ENCODE data around the gene UBE2QL1.

The UBE2QL1 gene, protein sequence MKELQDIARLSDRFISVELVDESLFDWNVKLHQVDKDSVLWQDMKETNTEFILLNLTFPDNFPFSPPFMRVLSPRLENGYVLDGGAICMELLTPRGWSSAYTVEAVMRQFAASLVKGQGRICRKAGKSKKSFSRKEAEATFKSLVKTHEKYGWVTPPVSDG

DNA sequence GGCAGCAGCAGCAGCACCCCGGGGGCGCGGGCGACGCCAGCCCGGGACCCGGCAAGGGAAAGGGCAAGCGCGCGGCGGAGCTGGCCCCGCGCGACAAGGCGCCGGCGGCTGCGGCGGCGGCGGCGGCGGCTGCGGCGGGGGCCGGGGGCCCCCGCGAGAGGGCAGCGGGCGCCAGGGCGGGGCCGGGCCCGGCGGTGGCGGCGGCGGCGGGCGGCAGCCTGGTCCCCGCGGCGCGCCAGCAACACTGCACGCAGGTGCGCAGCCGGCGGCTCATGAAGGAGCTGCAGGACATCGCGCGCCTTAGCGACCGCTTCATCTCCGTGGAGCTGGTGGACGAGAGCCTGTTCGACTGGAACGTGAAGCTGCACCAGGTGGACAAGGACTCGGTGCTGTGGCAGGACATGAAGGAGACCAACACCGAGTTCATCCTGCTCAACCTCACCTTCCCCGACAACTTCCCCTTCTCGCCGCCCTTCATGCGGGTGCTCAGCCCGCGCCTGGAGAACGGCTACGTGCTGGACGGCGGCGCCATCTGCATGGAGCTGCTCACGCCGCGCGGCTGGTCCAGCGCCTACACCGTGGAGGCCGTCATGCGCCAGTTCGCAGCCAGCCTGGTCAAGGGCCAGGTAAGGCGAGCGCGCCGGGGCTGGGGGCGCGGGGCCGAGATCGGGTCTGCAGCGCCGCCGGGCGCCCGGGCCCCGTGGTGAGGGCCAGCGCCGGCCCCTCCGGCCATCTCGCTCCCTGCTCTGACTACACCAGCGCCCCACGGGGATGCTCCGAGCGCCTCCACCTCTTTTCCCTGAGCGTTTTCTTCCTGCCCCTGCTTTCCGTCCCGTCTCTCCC, at the start of gene UBE2QL1:
Gene UBE2QL1, plus strand, starts transcription at position 238 of the 843 bp plus-strand sequence. Its CDS starts 35 bp downstream, at position 273.
- peak; percentile 68 for DNase-seq (ENCODE audit: low spot score)
- in situ Hi-C loops (cut with MboI; ENCODE audit: low pct_unique_long_range_greater_than_20kb, low sequenced_read_pairs, unreplicated experiment), result no loop called here
- TF ChIP-seq, protein P1, sequence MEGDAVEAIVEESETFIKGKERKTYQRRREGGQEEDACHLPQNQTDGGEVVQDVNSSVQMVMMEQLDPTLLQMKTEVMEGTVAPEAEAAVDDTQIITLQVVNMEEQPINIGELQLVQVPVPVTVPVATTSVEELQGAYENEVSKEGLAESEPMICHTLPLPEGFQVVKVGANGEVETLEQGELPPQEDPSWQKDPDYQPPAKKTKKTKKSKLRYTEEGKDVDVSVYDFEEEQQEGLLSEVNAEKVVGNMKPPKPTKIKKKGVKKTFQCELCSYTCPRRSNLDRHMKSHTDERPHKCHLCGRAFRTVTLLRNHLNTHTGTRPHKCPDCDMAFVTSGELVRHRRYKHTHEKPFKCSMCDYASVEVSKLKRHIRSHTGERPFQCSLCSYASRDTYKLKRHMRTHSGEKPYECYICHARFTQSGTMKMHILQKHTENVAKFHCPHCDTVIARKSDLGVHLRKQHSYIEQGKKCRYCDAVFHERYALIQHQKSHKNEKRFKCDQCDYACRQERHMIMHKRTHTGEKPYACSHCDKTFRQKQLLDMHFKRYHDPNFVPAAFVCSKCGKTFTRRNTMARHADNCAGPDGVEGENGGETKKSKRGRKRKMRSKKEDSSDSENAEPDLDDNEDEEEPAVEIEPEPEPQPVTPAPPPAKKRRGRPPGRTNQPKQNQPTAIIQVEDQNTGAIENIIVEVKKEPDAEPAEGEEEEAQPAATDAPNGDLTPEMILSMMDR (IDR thresholded peaks at IDR 0.05; ENCODE audit: extremely low read depth, insufficient read depth, missing control alignments), result no peak

DNA sequence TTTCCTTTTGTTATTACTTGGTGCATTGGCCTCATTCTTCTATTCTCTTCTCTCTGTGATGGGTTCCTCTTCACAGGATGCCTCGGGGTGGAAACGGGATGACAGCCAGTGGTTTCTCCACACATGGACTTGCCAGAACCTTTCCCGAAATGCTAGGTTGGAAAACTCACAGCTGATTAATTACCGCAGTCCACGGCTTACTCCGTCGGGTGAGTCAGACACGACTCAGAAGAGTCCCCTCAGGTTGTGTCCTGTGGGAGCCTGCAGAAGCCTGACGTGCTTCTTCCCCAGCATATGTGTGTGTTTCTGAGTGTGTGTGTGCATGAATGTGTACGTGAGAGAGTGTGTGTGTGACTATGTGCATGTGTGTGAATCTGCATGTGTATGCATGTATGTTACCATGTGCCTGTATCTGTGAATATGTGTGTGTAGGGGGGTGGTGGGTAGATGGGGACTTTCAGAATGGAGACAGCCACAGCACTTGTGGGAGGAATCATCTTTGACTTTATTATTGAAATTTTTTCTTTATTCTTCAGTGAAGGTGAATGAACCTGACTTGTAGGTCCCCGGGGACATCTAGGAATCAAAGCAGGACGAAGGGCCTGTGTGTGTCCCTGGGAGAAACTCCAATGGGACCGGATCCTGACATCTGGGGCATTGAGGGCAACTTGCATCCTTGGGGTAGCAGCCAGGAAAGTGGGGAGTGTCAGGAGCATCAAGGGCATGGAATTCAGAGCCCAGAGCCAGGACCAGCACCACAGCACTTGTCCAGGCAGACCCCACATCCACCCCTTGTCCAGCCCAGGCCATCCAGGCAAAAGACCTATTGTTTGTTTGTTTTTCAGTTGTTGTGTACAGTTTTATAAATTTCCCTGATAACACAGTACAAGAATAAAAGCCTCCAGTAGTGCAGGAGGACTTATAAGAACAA, 48.4 kb upstream of the UBE2QL1 start:
- in situ Hi-C loops (cut with MboI; ENCODE audit: low pct_unique_long_range_greater_than_20kb, low sequenced_read_pairs, unreplicated experiment), result no loop called here
- no peak for DNase-seq (ENCODE audit: low spot score)
- TF ChIP-seq, protein P1 (IDR thresholded peaks at IDR 0.05; ENCODE audit: extremely low read depth, insufficient read depth, missing control alignments), result no peak

DNA sequence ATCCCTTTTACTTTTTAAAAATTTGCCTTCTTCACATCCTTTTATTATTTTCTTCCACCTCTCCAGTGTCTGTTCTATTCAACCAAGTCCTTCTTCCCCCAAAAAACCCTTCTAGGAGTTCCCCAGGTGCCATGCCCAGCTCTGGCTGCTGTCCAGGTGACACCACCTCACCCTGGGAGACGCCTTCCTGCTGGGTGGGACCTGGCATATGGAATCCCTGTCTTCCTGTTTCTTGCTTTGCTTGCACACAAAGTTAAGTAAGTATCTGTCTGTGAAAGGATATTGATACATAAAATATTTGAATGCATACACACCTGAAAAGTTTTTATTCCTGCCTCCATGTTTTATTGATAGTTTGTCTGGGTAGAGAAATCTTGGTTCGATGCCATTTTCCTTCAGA, 47.2 kb upstream of the UBE2QL1 start:
- no peak for DNase-seq (ENCODE audit: low spot score)
- in situ Hi-C loops (cut with MboI; ENCODE audit: low pct_unique_long_range_greater_than_20kb, low sequenced_read_pairs, unreplicated experiment), result no loop called here
- TF ChIP-seq, protein P1 (IDR thresholded peaks at IDR 0.05; ENCODE audit: extremely low read depth, insufficient read depth, missing control alignments), result no peak

DNA sequence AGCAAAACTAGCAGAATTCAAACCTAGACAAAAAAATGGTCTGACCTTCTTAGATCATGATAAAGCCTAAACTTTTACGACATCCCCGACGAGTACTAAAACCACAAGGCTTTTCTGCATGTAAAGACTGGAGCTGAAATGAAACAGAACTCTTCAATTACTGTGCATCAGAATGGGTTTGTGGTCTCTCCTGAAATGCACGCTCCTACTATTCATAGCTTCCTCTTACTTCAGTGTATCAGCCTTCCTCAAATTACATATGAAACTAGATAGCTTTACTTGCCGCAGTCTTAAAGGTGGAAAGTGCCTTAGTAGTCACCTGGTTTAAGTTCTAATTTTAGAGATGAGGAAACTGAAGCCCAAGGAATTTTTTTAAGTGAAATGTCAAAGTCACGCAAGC, 45.7 kb upstream of the UBE2QL1 start:
- DNase-seq (ENCODE audit: low spot score), result peak; percentile 38
- in situ Hi-C loops (cut with MboI; ENCODE audit: low pct_unique_long_range_greater_than_20kb, low sequenced_read_pairs, unreplicated experiment), result no loop called here
- TF ChIP-seq, protein P1 (IDR thresholded peaks at IDR 0.05; ENCODE audit: extremely low read depth, insufficient read depth, missing control alignments), result no peak

DNA sequence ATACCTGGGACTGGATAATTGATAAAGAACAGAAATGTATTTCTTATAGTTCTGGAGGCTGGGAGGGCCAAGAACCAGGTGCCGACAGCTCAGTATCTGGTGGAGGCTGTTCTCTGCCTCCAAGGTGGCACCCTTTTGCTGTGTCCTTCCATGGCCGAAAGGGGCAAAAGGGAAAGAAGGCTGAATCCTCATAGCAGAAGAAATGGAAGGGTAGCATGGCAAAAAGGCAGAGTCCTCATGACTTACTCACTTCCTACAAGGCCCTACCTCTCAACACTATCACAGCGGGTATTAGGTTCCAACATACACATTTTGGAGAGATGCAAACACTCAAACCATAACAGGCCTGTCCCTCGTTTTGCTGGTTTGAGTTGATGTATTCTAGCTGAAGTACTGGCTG, 45.2 kb upstream of the UBE2QL1 start:
- TF ChIP-seq, protein P1 (IDR thresholded peaks at IDR 0.05; ENCODE audit: extremely low read depth, insufficient read depth, missing control alignments), result no peak
- in situ Hi-C loops (cut with MboI; ENCODE audit: low pct_unique_long_range_greater_than_20kb, low sequenced_read_pairs, unreplicated experiment), result no loop called here
- no peak for DNase-seq (ENCODE audit: low spot score)

DNA sequence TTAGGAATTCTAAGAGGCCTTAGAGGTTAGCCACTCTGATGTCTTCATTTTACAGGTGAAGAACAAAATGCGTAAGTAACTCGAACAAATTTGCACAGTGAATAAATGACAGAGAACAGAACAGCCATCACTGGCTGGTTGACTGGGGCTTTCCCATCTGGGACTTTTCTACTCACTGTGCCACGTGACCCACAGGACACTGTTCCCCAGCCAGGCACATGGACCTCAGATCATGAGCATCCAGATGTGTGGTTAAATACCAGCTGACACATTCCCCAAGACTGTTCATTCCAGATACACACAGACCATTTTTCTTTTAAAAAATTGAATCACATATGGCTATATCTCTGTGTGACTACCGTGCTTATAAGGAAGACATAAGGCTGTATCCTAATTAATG, 44.5 kb upstream of the UBE2QL1 start:
- in situ Hi-C loops (cut with MboI; ENCODE audit: low pct_unique_long_range_greater_than_20kb, low sequenced_read_pairs, unreplicated experiment), result no loop called here
- TF ChIP-seq, protein P1 (IDR thresholded peaks at IDR 0.05; ENCODE audit: extremely low read depth, insufficient read depth, missing control alignments), result no peak

More for the DNA sequence above, 44.5 kb upstream of the UBE2QL1 start:
- peak; percentile 40 for DNase-seq (ENCODE audit: low spot score)
